Smooth muscle cell (in vitro differentiated cells): ENCODE measurements around the gene SAMD4A. TPM values are rescaled to one million over a fixed set of nuclear protein-coding genes. Genes with fewer than 3 reads are reported as not detected.

Source experiments
- DNase-seq: peaks from one replicate; lab custom pipeline; 2025; ENCODE audit not compliant: unreplicated experiment; lab: John Stamatoyannopoulos, UW
- H2AFZ ChIP-seq: fragments of 200-600 bp; sonication (generic); 2 replicates; pipeline ENCODE4 v1.6.0; 2016; ENCODE audit warnings: antibody characterized with exemption, low read depth, mild to moderate bottlenecking
- H3F3A ChIP-seq: fragments of 200-600 bp; sonication (generic); 2 replicates; pipeline ENCODE4 v1.6.0; 2017; ENCODE audit warnings: antibody characterized with exemption, low read depth
- H3K27ac ChIP-seq: fragments of 200-600 bp; sonication (generic); 2 replicates; pipeline ENCODE4 v1.5.1; 2016; ENCODE audit warnings: low read depth, mild to moderate bottlenecking
- H3K27me3 ChIP-seq: fragments of 200-600 bp; sonication (generic); 2 replicates; pipeline ENCODE4 v1.6.1; 2016; ENCODE audit warnings: low read depth, mild to moderate bottlenecking
- H3K36me3 ChIP-seq: fragments of 200-600 bp; sonication (generic); 2 replicates; pipeline ENCODE4 v1.5.1; 2016; ENCODE audit warnings: low read depth
- H3K4me1 ChIP-seq: fragments of 200-600 bp; sonication (generic); 2 replicates; pipeline ENCODE4 v1.5.1; 2016; ENCODE audit warnings: low read depth
- H3K4me2 ChIP-seq: fragments of 200-600 bp; sonication (generic); 2 replicates; pipeline ENCODE4 v1.6.0; 2016; ENCODE audit warnings: mild to moderate bottlenecking
- H3K4me3 ChIP-seq: fragments of 200-600 bp; sonication (generic); 2 replicates; pipeline ENCODE4 v1.5.1; 2016; ENCODE audit warnings: mild to moderate bottlenecking
- H3K79me2 ChIP-seq: fragments of 200-600 bp; sonication (generic); 2 replicates; pipeline ENCODE4 v1.6.0; 2016; ENCODE audit warnings: low read depth, mild to moderate bottlenecking
- H3K9ac ChIP-seq: fragments of 200-600 bp; sonication (generic); 2 replicates; pipeline ENCODE4 v1.6.0; 2016; ENCODE audit warnings: low read depth
- H3K9me3 ChIP-seq: fragments of 200-600 bp; sonication (generic); replicated peaks from 2 replicates; pipeline ENCODE4 v1.5.1; 2016; ENCODE audit warnings: low read depth
- H4K20me1 ChIP-seq: fragments of 200-600 bp; sonication (generic); 2 replicates; pipeline ENCODE4 v1.6.0; 2016; ENCODE audit warnings: low read depth
- WGBS: methylation state at CpG from one replicate; pipeline ENCODE4 v1.1.7; 2016; ENCODE audit warnings: low lambda C conversion rate; 5-methylcytosine and 5-hydroxymethylcytosine counted together
- polyA plus RNA-seq: library from polyadenylated mRNA; unstranded; fragments of >200 nt; fragmentation: Nextera tagmentation; extraction: Ambion mirVana; gene quantifications from 2 replicates; pipeline ENCODE4 v1.2.1, GENCODE V29; 2016
- total RNA-seq: library from RNA; depleted of rRNA; stranded (reverse); fragments of >200 nt; gene quantifications from 2 replicates; pipeline ENCODE4 v1.2.3, GENCODE V29; 2014
- TF ChIP-seq, protein P1 (sequence below): fragments of 200-600 bp; sonication (generic); IDR thresholded peaks from 2 replicates; pipeline ENCODE4 v1.5.1; 2017; ENCODE audit warnings: borderline replicate concordance, mild to moderate bottlenecking, antibody characterized with exemption; ENCODE audit not compliant: insufficient read depth, poor library complexity, severe bottlenecking

Gene SAMD4A
- total and polyA plus RNA-seq, 2 experiments from 2014 or later, result 9.2 to 36.7 TPM

DNA sequence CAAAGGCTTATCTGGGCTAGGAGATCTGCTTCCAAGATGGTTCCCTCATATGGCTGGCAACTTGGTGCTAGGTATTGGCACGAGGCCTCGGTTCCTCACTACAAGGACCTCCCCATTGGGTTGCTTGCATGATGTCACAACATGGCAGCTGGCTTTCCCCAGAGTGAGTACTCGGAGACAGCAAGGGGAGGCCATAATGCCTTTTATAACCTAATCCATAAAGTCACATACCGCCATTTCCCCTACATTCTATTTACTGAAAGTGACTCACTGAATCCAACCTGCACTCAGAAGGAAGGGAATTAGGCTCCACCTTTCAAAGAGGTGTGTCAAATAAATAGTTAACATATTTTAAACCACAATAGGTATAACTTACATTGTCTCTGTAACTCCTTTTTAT lies 130.9 kb downstream of the SAMD4A start:
- 84% methylated on average over 4 of the region's 4 CpGs for WGBS
- TF ChIP-seq, protein P1, sequence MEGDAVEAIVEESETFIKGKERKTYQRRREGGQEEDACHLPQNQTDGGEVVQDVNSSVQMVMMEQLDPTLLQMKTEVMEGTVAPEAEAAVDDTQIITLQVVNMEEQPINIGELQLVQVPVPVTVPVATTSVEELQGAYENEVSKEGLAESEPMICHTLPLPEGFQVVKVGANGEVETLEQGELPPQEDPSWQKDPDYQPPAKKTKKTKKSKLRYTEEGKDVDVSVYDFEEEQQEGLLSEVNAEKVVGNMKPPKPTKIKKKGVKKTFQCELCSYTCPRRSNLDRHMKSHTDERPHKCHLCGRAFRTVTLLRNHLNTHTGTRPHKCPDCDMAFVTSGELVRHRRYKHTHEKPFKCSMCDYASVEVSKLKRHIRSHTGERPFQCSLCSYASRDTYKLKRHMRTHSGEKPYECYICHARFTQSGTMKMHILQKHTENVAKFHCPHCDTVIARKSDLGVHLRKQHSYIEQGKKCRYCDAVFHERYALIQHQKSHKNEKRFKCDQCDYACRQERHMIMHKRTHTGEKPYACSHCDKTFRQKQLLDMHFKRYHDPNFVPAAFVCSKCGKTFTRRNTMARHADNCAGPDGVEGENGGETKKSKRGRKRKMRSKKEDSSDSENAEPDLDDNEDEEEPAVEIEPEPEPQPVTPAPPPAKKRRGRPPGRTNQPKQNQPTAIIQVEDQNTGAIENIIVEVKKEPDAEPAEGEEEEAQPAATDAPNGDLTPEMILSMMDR, result no peak
- Histone ChIP-seq H3K27me3 (no peaks in the 10 kb centered on the region), H3K79me2 (peaks cover 65% of the 10 kb centered on the region), H3K36me3 (no peaks in the 10 kb centered on the region), H3K4me1 (peaks cover 9% of the 10 kb centered on the region), H3K27ac (peak overlapping the region; percentile 53), H3F3A (peaks cover 6% of the 10 kb centered on the region), H4K20me1 (peaks cover 76% of the 10 kb centered on the region), H3K4me2 (no peak overlapping the region), H2AFZ (no peak overlapping the region), H3K9ac (no peak overlapping the region), H3K9me3 (no peaks in the 10 kb centered on the region), H3K4me3 (no peak overlapping the region)
- DNase-seq, result no peak

DNA sequence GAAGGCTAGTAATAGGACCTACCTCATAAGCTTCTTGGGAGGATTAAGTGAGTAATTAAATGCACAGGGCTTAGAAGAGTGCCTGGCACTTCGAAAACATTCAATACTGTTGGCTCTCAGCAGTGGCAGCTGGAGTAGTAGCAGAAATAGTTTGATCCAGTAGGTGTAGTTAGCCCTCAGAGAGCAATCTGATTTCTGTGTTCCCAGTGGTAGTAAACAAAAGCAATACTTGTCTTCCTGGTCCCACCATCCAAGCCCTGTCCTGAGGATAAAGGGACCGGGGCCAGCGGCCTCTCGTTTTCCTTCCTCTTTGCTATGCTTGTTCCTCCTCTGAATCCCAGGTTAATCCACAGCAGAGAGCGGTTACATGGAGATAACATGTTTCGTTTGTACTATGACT lies 131.6 kb downstream of the SAMD4A start:
- no peak for DNase-seq
- H3K27me3 ChIP-seq, result no peaks in the 10 kb centered on the region
- H2AFZ ChIP-seq, result no peak overlapping the region
- H3K9me3 ChIP-seq, result no peaks in the 10 kb centered on the region
- no peaks in the 10 kb centered on the region for H3K36me3 ChIP-seq
- 79% methylated on average over 6 of the region's 6 CpGs for WGBS
- H3F3A ChIP-seq, result peaks cover 6% of the 10 kb centered on the region
- H3K9ac ChIP-seq, result peak overlapping the region; percentile 1
- H3K4me1 ChIP-seq, result peaks cover 9% of the 10 kb centered on the region
- TF ChIP-seq, protein P1, result no peak
- peak overlapping the region; percentile 29 for H3K4me2 ChIP-seq
- H4K20me1 ChIP-seq, result peaks cover 75% of the 10 kb centered on the region
- H3K79me2 ChIP-seq, result peaks cover 62% of the 10 kb centered on the region
- H3K4me3 ChIP-seq, result no peak overlapping the region
- H3K27ac ChIP-seq, result peak overlapping the region; percentile 53

GRCh38 chr14:54698966-54699530 lies 132.1 kb downstream of the SAMD4A start:
- TF ChIP-seq, protein P1, result no peak
- peak overlapping the region; percentile 53 for H3K27ac ChIP-seq

DNA sequence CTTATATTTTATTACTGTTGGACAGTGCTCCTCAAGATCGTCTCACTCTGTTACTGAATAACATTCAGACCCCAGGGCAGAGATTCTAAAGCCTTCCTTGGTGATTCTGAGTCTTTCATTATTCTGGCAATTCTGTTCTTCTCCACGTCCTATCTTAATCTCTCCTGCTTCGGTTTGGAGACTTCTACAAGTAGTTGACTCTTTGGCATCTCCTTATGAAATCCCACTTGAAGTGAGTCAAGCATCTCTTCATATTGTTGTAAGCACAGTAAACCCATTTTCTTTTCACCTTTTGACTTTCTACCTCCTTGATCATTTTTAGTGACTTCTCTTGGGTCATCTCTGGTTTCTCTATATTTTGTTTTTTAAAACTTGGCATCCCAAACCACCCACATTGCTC lies 132.8 kb downstream of the SAMD4A start:
- Histone ChIP-seq H3K79me2 (peaks cover 59% of the 10 kb centered on the region), H3K9ac (no peak overlapping the region), H3F3A (peaks cover 6% of the 10 kb centered on the region), H3K27ac (no peak overlapping the region), H3K4me2 (no peak overlapping the region), H3K4me3 (no peak overlapping the region), H3K9me3 (no peaks in the 10 kb centered on the region), H2AFZ (no peak overlapping the region), H3K4me1 (peaks cover 9% of the 10 kb centered on the region), H4K20me1 (peaks cover 77% of the 10 kb centered on the region), H3K27me3 (no peaks in the 10 kb centered on the region), H3K36me3 (no peaks in the 10 kb centered on the region)
- no peak for DNase-seq
- TF ChIP-seq, protein P1, result no peak
- 82% methylated on average over 3 of the region's 3 CpGs for WGBS

More at GRCh38 chr14:54698966-54699530, 132.1 kb downstream of the SAMD4A start:
- no peaks in the 10 kb centered on the region for H3K36me3 ChIP-seq
- H3F3A ChIP-seq, result peaks cover 6% of the 10 kb centered on the region
- H3K9me3 ChIP-seq, result no peaks in the 10 kb centered on the region
- peaks cover 75% of the 10 kb centered on the region for H4K20me1 ChIP-seq
- peaks cover 9% of the 10 kb centered on the region for H3K4me1 ChIP-seq
- H3K9ac ChIP-seq, result peak overlapping the region; percentile 1
- no peak overlapping the region for H3K4me3 ChIP-seq
- 68% methylated on average over 1 of the region's 1 CpG for WGBS
- H3K4me2 ChIP-seq, result peak overlapping the region; percentile 29
- peaks cover 59% of the 10 kb centered on the region for H3K79me2 ChIP-seq
- DNase-seq, result no peak
- H2AFZ ChIP-seq, result no peak overlapping the region
- no peaks in the 10 kb centered on the region for H3K27me3 ChIP-seq
